ENCODE measurements around the gene USP46. TPM values are rescaled to one million over a fixed set of nuclear protein-coding genes. Genes with fewer than 3 reads are reported as not detected.

Gene USP46
- total and polyA plus RNA-seq, 10 donors: 1.2 to 17.1 (median 9.1) TPM

GRCh38 chr4:52604215-52604614 is 54.9 kb downstream of the USP46 start:
- intact Hi-C loops (cut with DNase I; ENCODE audit: low total_unique reads): no loop called here
- Histone ChIP-seq H3K4me1 (no peaks in the 10 kb centered on the region), H3K4me3 (no peak overlapping the region), H3K27ac (no peak overlapping the region), H3K27me3 (replicated peaks in 1 of 7) (no peaks in the 10 kb centered on the region), H3K9me3 (no peaks in the 10 kb centered on the region), H3K36me3 (peaks cover 0 to 96% (median 22%) of the 10 kb centered on the region in 6 donors)
- TF ChIP-seq POLR2AphosphoS5 (IDR thresholded peaks at IDR 0.05) (no peak), POLR2A (IDR thresholded peaks at IDR 0.05) (no peak)
- TF ChIP-seq, protein P1, sequence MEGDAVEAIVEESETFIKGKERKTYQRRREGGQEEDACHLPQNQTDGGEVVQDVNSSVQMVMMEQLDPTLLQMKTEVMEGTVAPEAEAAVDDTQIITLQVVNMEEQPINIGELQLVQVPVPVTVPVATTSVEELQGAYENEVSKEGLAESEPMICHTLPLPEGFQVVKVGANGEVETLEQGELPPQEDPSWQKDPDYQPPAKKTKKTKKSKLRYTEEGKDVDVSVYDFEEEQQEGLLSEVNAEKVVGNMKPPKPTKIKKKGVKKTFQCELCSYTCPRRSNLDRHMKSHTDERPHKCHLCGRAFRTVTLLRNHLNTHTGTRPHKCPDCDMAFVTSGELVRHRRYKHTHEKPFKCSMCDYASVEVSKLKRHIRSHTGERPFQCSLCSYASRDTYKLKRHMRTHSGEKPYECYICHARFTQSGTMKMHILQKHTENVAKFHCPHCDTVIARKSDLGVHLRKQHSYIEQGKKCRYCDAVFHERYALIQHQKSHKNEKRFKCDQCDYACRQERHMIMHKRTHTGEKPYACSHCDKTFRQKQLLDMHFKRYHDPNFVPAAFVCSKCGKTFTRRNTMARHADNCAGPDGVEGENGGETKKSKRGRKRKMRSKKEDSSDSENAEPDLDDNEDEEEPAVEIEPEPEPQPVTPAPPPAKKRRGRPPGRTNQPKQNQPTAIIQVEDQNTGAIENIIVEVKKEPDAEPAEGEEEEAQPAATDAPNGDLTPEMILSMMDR (IDR thresholded peaks at IDR 0.05 in 8 of 11, conservative IDR thresholded peaks at IDR 0.05 in 3 of 11): no peak
- WGBS, 5 donors: 90 to 96% (median 95%) methylated on average over 3 of the region's 3 CpGs
- no peak for DNase-seq

GRCh38 chr4:52600275-52600674 is 58.8 kb downstream of the USP46 start:
- TF ChIP-seq POLR2A (IDR thresholded peaks at IDR 0.05) (no peak), POLR2AphosphoS5 (IDR thresholded peaks at IDR 0.05) (no peak)
- TF ChIP-seq, protein P1 (IDR thresholded peaks at IDR 0.05 in 8 of 11, conservative IDR thresholded peaks at IDR 0.05 in 3 of 11): no peak
- Histone ChIP-seq H3K27ac (no peak overlapping the region), H3K36me3 (peaks cover 0 to 94% (median 31%) of the 10 kb centered on the region in 6 donors), H3K9me3 (no peaks in the 10 kb centered on the region), H3K27me3 (replicated peaks in 1 of 7) (no peaks in the 10 kb centered on the region), H3K4me1 (no peaks in the 10 kb centered on the region), H3K4me3 (no peak overlapping the region)
- no peak for DNase-seq
- WGBS, 5 donors: 95 to 98% (median 97%) methylated on average over 3 of the region's 3 CpGs
- intact Hi-C loops (cut with DNase I; ENCODE audit: low total_unique reads): no loop called here

DNA sequence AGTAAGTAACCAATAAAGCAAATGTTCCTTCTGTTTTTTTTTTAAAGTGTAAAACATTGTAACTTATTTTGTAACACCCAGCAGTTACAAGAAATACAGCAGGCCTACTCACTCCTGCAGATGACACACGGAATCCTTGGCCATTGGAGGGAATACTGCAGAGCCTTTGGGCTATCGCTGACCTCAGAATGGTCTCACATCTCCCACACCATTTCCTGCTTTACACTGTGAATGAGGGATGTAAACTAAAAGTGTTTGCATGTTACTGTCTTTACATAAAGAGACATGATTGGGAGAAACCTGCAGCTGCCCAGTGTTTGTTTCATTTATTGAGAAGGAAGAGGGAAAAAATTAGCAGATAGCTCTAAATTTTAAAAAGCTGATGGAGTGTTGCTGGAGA is 64.1 kb downstream of the USP46 start:
- intact Hi-C loops (cut with DNase I; ENCODE audit: low total_unique reads): no loop called here
- Histone ChIP-seq H3K27ac (no peak overlapping the region), H3K9me3 (no peaks in the 10 kb centered on the region), H3K4me1 (no peaks in the 10 kb centered on the region), H3K36me3 (peaks cover 0 to 65% (median 17%) of the 10 kb centered on the region in 6 donors), H3K27me3 (replicated peaks in 1 of 7) (no peaks in the 10 kb centered on the region), H3K4me3 (no peak overlapping the region)
- TF ChIP-seq, protein P1 (IDR thresholded peaks at IDR 0.05 in 8 of 11, conservative IDR thresholded peaks at IDR 0.05 in 3 of 11): no peak
- TF ChIP-seq POLR2AphosphoS5 (IDR thresholded peaks at IDR 0.05) (no peak), POLR2A (IDR thresholded peaks at IDR 0.05) (no peak)
- DNase-seq: no peak
- 76 to 95% (median 88%) methylated on average over 2 of the region's 2 CpGs for WGBS, 5 donors

DNA sequence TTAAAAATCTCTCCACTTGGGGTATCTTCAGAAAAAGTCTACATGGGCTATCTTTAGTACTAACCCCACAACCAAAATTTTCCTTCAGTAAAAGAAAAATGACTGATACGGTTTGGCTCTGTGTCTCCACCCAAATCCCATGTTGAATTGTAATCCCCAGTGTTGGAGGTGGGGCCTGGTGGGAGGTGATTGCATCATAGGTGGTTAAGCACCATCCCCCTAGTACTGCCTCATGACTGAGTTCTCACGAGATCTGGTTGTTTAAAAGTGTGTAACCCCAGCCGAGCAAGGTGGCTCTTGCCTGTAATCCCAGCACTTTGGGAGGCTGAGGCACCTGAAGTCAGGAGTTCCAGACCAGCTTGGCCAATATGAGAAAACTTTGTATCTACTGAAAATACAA is 66.8 kb downstream of the USP46 start:
- intact Hi-C loops (cut with DNase I; ENCODE audit: low total_unique reads): no loop called here
- Histone ChIP-seq H3K4me1 (no peaks in the 10 kb centered on the region), H3K27ac (no peak overlapping the region), H3K36me3 (peaks cover 0 to 40% (median 4%) of the 10 kb centered on the region in 6 donors), H3K4me3 (no peak overlapping the region), H3K27me3 (replicated peaks in 1 of 7) (no peaks in the 10 kb centered on the region), H3K9me3 (no peaks in the 10 kb centered on the region)
- TF ChIP-seq, protein P1 (IDR thresholded peaks at IDR 0.05 in 8 of 11, conservative IDR thresholded peaks at IDR 0.05 in 3 of 11): no peak
- TF ChIP-seq POLR2A (IDR thresholded peaks at IDR 0.05) (no peak), POLR2AphosphoS5 (IDR thresholded peaks at IDR 0.05) (no peak)
- no peak for DNase-seq
- 88 to 95% (median 90%) methylated on average over 3 of the region's 3 CpGs for WGBS, 5 donors

All from spleen (tissue), 11 donors.